Heart left ventricle (tissue), 13 donors: ENCODE measurements around the gene SSH2.

Experiments
- POLR2A ChIP-seq, 2 donors: fragments of 450-650 bp; IDR thresholded peaks; one replicate each; pipeline ENCODE4 v1.6.1; 2017; ENCODE audit warnings: antibody characterized with exemption in 2 of 2, mild to moderate bottlenecking in 2 of 2, moderate library complexity in 2 of 2
- TF ChIP-seq, protein P1 (sequence below), 12 donors: fragments of 200-600 bp; sonication (generic) in 4 of 12; IDR thresholded peaks; one replicate each; pipeline versions ENCODE4 v1.5.0 to v1.8.0; 2018 to 2022; ENCODE audit warnings: antibody characterized with exemption in 12 of 12, mild to moderate bottlenecking in 5 of 12
- donor health status: ischemic (EF 13 %, LVEDD 7.1; RV severe dilation, severe dysfunction).
- donor health status: DM: no; HTN: yes; CAD: no.
- donor health status: DM: no; HTN: no; CAD: no.
- donor health status: ischemic (EF 25% LVEDD 6.9; RV normal size, moderate dysfunction).
- donor health status: ischemic (EF 25% LVEDD 5.7; RV mildly dilated, moderate dysfunction).
- donor health status: ischemic (EF 35%, LVEDD 5.7; RV mildly dilated, moderate dysfunction).
- donor health status: nonischemic (EF 11% LVEDD 7.7; RV severe dilation, severe dysfunction).
- donor health status: DM: yes; HTN: yes; CAD: no.
- donor health status: PGD.
- donor health status: ischemic (EF 29% LVEDD 5.4; RV normal size, mild dysfunction).
- donor health status: nonischemic (EF 23%, LVEDD 6.1; RV moderate dilation, normal function).

DNA sequence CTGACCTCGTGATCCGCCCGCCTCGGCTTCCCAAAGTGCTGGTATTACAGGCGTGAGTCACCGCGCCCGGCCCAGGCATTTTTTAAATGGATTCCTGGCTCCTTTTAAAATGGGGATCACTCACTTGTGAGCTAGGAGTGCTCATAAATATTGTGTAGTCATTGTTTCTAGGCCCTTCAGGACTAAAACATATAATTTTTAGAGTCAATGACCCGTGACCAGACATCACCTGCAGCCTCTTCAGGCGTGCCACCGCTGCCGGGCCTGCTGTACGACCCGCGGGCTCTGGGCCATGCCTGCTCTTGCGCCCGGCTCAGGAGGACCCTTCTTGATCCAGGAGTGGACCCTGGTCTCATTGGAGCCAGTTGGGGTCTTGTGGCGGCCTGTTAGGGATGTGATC is 42.2 kb upstream of the SSH2 start:
- TF ChIP-seq, protein P1, sequence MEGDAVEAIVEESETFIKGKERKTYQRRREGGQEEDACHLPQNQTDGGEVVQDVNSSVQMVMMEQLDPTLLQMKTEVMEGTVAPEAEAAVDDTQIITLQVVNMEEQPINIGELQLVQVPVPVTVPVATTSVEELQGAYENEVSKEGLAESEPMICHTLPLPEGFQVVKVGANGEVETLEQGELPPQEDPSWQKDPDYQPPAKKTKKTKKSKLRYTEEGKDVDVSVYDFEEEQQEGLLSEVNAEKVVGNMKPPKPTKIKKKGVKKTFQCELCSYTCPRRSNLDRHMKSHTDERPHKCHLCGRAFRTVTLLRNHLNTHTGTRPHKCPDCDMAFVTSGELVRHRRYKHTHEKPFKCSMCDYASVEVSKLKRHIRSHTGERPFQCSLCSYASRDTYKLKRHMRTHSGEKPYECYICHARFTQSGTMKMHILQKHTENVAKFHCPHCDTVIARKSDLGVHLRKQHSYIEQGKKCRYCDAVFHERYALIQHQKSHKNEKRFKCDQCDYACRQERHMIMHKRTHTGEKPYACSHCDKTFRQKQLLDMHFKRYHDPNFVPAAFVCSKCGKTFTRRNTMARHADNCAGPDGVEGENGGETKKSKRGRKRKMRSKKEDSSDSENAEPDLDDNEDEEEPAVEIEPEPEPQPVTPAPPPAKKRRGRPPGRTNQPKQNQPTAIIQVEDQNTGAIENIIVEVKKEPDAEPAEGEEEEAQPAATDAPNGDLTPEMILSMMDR (IDR thresholded peaks at IDR 0.05): no peak
- TF ChIP-seq POLR2A (IDR thresholded peaks at IDR 0.05): no peak
